Small intestine (tissue), 7 donors: ENCODE measurements around the gene IMPDH2. TPM values are rescaled to one million over a fixed set of nuclear protein-coding genes. Genes with fewer than 3 reads are reported as not detected.
A peak's percentile ranks its signal among the peaks of the same experiment; 100 is the strongest.

Experiments used
- DNase-seq, 2 donors: peaks; one replicate each; pipeline versions ENCODE4 v3.0.0 to v3.0.0-alpha.2; 2013
- FAIRE-seq: peaks from 2 replicates; lab custom pipeline; 2012; peaks lifted over from hg19 to GRCh38; lab: Jason Lieb, UNC
- H3K27ac ChIP-seq, 3 donors: one replicate each; pipeline ENCODE4 v1.5.1; 2013; ENCODE audit warnings: low read length in 2 of 3, mild to moderate bottlenecking in 2 of 3, control low read depth in 1 of 3, inconsistent platforms in 1 of 3, low read depth in 1 of 3, moderate library complexity in 1 of 3
- H3K27me3 ChIP-seq, 3 donors: one replicate each; pipeline ENCODE4 v1.6.1; 2013; ENCODE audit warnings: low read length in 3 of 3, inconsistent platforms in 1 of 3; ENCODE audit not compliant: control insufficient read depth in 3 of 3, insufficient read depth in 3 of 3
- H3K36me3 ChIP-seq, 3 donors: one replicate each; pipeline ENCODE4 v1.6.1; 2013; ENCODE audit warnings: low read length in 3 of 3, inconsistent platforms in 1 of 3, low read depth in 1 of 3, mild to moderate bottlenecking in 1 of 3, moderate library complexity in 1 of 3; ENCODE audit not compliant: control insufficient read depth in 3 of 3, insufficient read depth in 2 of 3
- H3K4me1 ChIP-seq, 3 donors: one replicate each; pipeline ENCODE4 v1.6.1; 2013; ENCODE audit warnings: low read length in 2 of 3, inconsistent platforms in 1 of 3, low read depth in 1 of 3, mild to moderate bottlenecking in 1 of 3, moderate library complexity in 1 of 3; ENCODE audit not compliant: control insufficient read depth in 3 of 3, insufficient read depth in 2 of 3
- H3K4me3 ChIP-seq, 3 donors: one replicate each; pipeline ENCODE4 v1.5.1; 2013; ENCODE audit warnings: low read length in 3 of 3, control low read depth in 1 of 3, inconsistent platforms in 1 of 3, low read depth in 1 of 3, mild to moderate bottlenecking in 1 of 3, moderate library complexity in 1 of 3
- H3K9me3 ChIP-seq, 2 donors: one replicate each; pipeline ENCODE4 v1.6.1; 2013; ENCODE audit warnings: low read depth in 1 of 2, low read length in 1 of 2; ENCODE audit not compliant: control insufficient read depth in 2 of 2, insufficient read depth in 1 of 2
- WGBS, 3 donors: extraction: QIAGEN DNeasy Blood & Tissue Kit; methylation state at CpG; one replicate each; pipeline ENCODE4 v1.1.7; 2013; 5-methylcytosine and 5-hydroxymethylcytosine counted together
- polyA plus RNA-seq, 4 donors: library from polyadenylated mRNA; stranded (reverse) in 3 of 4; unstranded in 1 of 4; fragments of 200-250 nt in 3 of 4; fragments of 120-200 nt in 1 of 4; gene quantifications; one replicate each; pipeline versions ENCODE4 v1.2.1 to v1.2.3, GENCODE V29; 2013
- donor health status: healthy with polysubstance abuse.
- donor health status: control.
- donor health status: control.
- donor health status: Bipolar disorder and iron deficiency.
- donor health status: healthy.

The IMPDH2 gene
- polyA plus RNA-seq, 4 donors = 47.2 to 260 (median 141) TPM

GRCh38 chr3:49025793-49026520, 3.2 kb downstream of the IMPDH2 start:
- H3K27me3 ChIP-seq = no peaks in the 10 kb centered on the region
- FAIRE-seq (no peak), DNase-seq (no peak)
- H3K4me1 ChIP-seq = peaks cover 4 to 24% (median 7%) of the 10 kb centered on the region in 3 donors
- H3K9me3 ChIP-seq = no peaks in the 10 kb centered on the region
- peaks cover 0 to 69% (median 11%) of the 10 kb centered on the region in 3 donors for H3K36me3 ChIP-seq
- no peak overlapping the region for H3K27ac ChIP-seq
- H3K4me3 ChIP-seq = no peak overlapping the region
- 89 to 92% (median 91%) methylated on average over 8 of the region's 8 CpGs for WGBS, 3 donors

GRCh38 chr3:49025005-49025792, 4.0 kb downstream of the IMPDH2 start:
- Histone ChIP-seq H3K27ac (no peak overlapping the region), H3K27me3 (no peaks in the 10 kb centered on the region), H3K36me3 (peaks cover 0 to 61% (median 11%) of the 10 kb centered on the region in 3 donors), H3K4me1 (peaks cover 4 to 29% (median 8%) of the 10 kb centered on the region in 3 donors), H3K4me3 (no peak overlapping the region), H3K9me3 (no peaks in the 10 kb centered on the region)
- FAIRE-seq (no peak), DNase-seq (no peak)
- WGBS, 3 donors = 68 to 72% (median 69%) methylated on average over 13 of the region's 13 CpGs

GRCh38 chr3:49024449-49024848, 4.7 kb downstream of the IMPDH2 start:
- Histone ChIP-seq H3K36me3 (peaks cover 0 to 57% (median 11%) of the 10 kb centered on the region in 3 donors), H3K27ac (no peak overlapping the region), H3K4me1 (peaks cover 4 to 37% (median 9%) of the 10 kb centered on the region in 3 donors), H3K27me3 (no peaks in the 10 kb centered on the region), H3K9me3 (no peaks in the 10 kb centered on the region), H3K4me3 (no peak overlapping the region)
- whole genome bisulfite sequencing, 3 donors = 58 to 73% (median 66%) methylated on average over 5 of the region's 5 CpGs
- FAIRE-seq = no peak
- DNase-seq = no peak

- Histone ChIP-seq H3K36me3 (peaks cover 0 to 57% (median 11%) of the 10 kb centered on the region in 3 donors), H3K4me3 (no peak overlapping the region), H3K4me1 (peaks cover 4 to 42% (median 9%) of the 10 kb centered on the region in 3 donors), H3K27me3 (no peaks in the 10 kb centered on the region), H3K27ac (no peak overlapping the region), H3K9me3 (no peaks in the 10 kb centered on the region)
- FAIRE-seq (no peak), DNase-seq (no peak)
- WGBS, 3 donors = 78 to 87% (median 80%) methylated on average over 4 of the region's 4 CpGs
Measured at GRCh38 chr3:49023775-49024174, 5.4 kb downstream of the IMPDH2 start.

- Histone ChIP-seq H3K27me3 (no peaks in the 10 kb centered on the region), H3K27ac (peak overlapping the region; percentile 100), H3K4me3 (peak overlapping the region; percentile 90 to 97 (median 90)), H3K36me3 (peaks cover 0 to 53% (median 11%) of the 10 kb centered on the region in 3 donors), H3K9me3 (no peaks in the 10 kb centered on the region), H3K4me1 (peaks cover 0 to 32% (median 2%) of the 10 kb centered on the region in 3 donors)
- 2 to 14% (median 7%) methylated on average over 11 to 12 of the region's 12 CpGs for WGBS, 3 donors
- FAIRE-seq (no peak), DNase-seq (peak in 1 of 2 donors; percentile 31)
Measured at GRCh38 chr3:49022688-49023171, 6.5 kb downstream of the IMPDH2 start.

GRCh38 chr3:49021813-49022687, 7.1 kb downstream of the IMPDH2 start, which contains the start of gene NDUFAF3:
Gene NDUFAF3, plus strand, starts transcription at chr3:49022121. Its CDS starts 24 bp downstream, at chr3:49022145.
- Histone ChIP-seq H3K4me1 (peaks cover 0 to 34% (median 7%) of the 10 kb centered on the region in 3 donors), H3K27me3 (no peaks in the 10 kb centered on the region), H3K9me3 (no peaks in the 10 kb centered on the region), H3K27ac (peak within 1 kb of the TSS; percentile 100), H3K4me3 (peak within 1 kb of the TSS; percentile 90 to 97 (median 90)), H3K36me3 (peaks cover 0 to 53% (median 11%) of the 10 kb centered on the region in 3 donors)
- no peak for FAIRE-seq
- 0 to 1% (median 1%) methylated on average over 58 to 83 of the region's 83 CpGs for WGBS, 3 donors
- DNase-seq = peak; percentile 88 to 98

GRCh38 chr3:49021213-49021812, 7.9 kb downstream of the IMPDH2 start:
- H3K27me3 ChIP-seq = no peaks in the 10 kb centered on the region
- peak overlapping the region; percentile 90 to 97 (median 90) for H3K4me3 ChIP-seq
- H3K27ac ChIP-seq = peak overlapping the region; percentile 100
- H3K9me3 ChIP-seq = no peaks in the 10 kb centered on the region
- WGBS, 3 donors = 0 to 1% (median 0%) methylated on average over 57 to 60 of the region's 60 CpGs
- DNase-seq = peak; percentile 98 to 100
- peaks cover 0 to 37% (median 7%) of the 10 kb centered on the region in 3 donors for H3K4me1 ChIP-seq
- no peak for FAIRE-seq
- peaks cover 1 to 53% (median 11%) of the 10 kb centered on the region in 3 donors for H3K36me3 ChIP-seq
